Smooth muscle cell (in vitro differentiated cells): Measurements from ENCODE around the gene STXBP6. TPM values are rescaled to one million over a fixed set of nuclear protein-coding genes. Genes with fewer than 3 reads are reported as not detected.

Experiments
- DNase-seq: peaks from one replicate; lab custom pipeline; 2025; ENCODE audit not compliant: unreplicated experiment; lab: John Stamatoyannopoulos, UW
- H2AFZ ChIP-seq: fragments of 200-600 bp; sonication (generic); 2 replicates; pipeline ENCODE4 v1.6.0; 2016; ENCODE audit warnings: antibody characterized with exemption, low read depth, mild to moderate bottlenecking
- H3F3A ChIP-seq: fragments of 200-600 bp; sonication (generic); 2 replicates; pipeline ENCODE4 v1.6.0; 2017; ENCODE audit warnings: antibody characterized with exemption, low read depth
- H3K27ac ChIP-seq: fragments of 200-600 bp; sonication (generic); 2 replicates; pipeline ENCODE4 v1.5.1; 2016; ENCODE audit warnings: low read depth, mild to moderate bottlenecking
- H3K27me3 ChIP-seq: fragments of 200-600 bp; sonication (generic); 2 replicates; pipeline ENCODE4 v1.6.1; 2016; ENCODE audit warnings: low read depth, mild to moderate bottlenecking
- H3K36me3 ChIP-seq: fragments of 200-600 bp; sonication (generic); 2 replicates; pipeline ENCODE4 v1.5.1; 2016; ENCODE audit warnings: low read depth
- H3K4me1 ChIP-seq: fragments of 200-600 bp; sonication (generic); 2 replicates; pipeline ENCODE4 v1.5.1; 2016; ENCODE audit warnings: low read depth
- H3K4me2 ChIP-seq: fragments of 200-600 bp; sonication (generic); 2 replicates; pipeline ENCODE4 v1.6.0; 2016; ENCODE audit warnings: mild to moderate bottlenecking
- H3K4me3 ChIP-seq: fragments of 200-600 bp; sonication (generic); 2 replicates; pipeline ENCODE4 v1.5.1; 2016; ENCODE audit warnings: mild to moderate bottlenecking
- H3K79me2 ChIP-seq: fragments of 200-600 bp; sonication (generic); 2 replicates; pipeline ENCODE4 v1.6.0; 2016; ENCODE audit warnings: low read depth, mild to moderate bottlenecking
- H3K9ac ChIP-seq: fragments of 200-600 bp; sonication (generic); 2 replicates; pipeline ENCODE4 v1.6.0; 2016; ENCODE audit warnings: low read depth
- H3K9me3 ChIP-seq: fragments of 200-600 bp; sonication (generic); replicated peaks from 2 replicates; pipeline ENCODE4 v1.5.1; 2016; ENCODE audit warnings: low read depth
- H4K20me1 ChIP-seq: fragments of 200-600 bp; sonication (generic); 2 replicates; pipeline ENCODE4 v1.6.0; 2016; ENCODE audit warnings: low read depth
- WGBS: methylation state at CpG from one replicate; pipeline ENCODE4 v1.1.7; 2016; ENCODE audit warnings: low lambda C conversion rate; 5-methylcytosine and 5-hydroxymethylcytosine counted together
- polyA plus RNA-seq: library from polyadenylated mRNA; unstranded; fragments of >200 nt; fragmentation: Nextera tagmentation; extraction: Ambion mirVana; gene quantifications from 2 replicates; pipeline ENCODE4 v1.2.1, GENCODE V29; 2016
- total RNA-seq: library from RNA; depleted of rRNA; stranded (reverse); fragments of >200 nt; gene quantifications from 2 replicates; pipeline ENCODE4 v1.2.3, GENCODE V29; 2014
- TF ChIP-seq, protein P1 (sequence below): fragments of 200-600 bp; sonication (generic); IDR thresholded peaks from 2 replicates; pipeline ENCODE4 v1.5.1; 2017; ENCODE audit warnings: borderline replicate concordance, mild to moderate bottlenecking, antibody characterized with exemption; ENCODE audit not compliant: insufficient read depth, poor library complexity, severe bottlenecking

The STXBP6 gene
- total and polyA plus RNA-seq, 2 experiments from 2014 or later = 144 to 170 TPM

DNA sequence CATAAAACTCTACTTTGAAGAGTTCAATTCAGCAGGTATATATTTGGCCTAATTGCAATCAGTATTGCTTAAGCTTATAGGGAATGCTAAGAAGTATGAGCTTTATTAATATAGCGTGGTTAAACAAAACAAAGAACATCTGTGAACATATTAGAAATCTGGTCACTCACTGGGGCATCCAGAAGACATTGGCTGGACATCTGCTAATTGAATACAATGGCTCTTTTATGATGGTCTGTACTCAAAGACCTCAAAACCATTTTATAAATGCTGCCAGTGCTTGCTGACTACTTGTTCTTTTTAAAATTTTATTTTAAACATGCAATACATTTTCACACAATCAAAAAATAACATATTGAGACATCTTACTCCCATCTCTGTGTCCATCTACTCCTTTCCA lies 173.0 kb downstream of the STXBP6 start:
- H3K4me2 ChIP-seq = no peak overlapping the region
- H3K27ac ChIP-seq = no peak overlapping the region
- no peaks in the 10 kb centered on the region for H3K36me3 ChIP-seq
- H3K27me3 ChIP-seq = no peaks in the 10 kb centered on the region
- peaks cover 3% of the 10 kb centered on the region for H3F3A ChIP-seq
- 87% methylated on average over 1 of the region's 1 CpG for WGBS
- H3K4me3 ChIP-seq = no peak overlapping the region
- H3K79me2 ChIP-seq = peaks cover 86% of the 10 kb centered on the region
- peaks cover 97% of the 10 kb centered on the region for H4K20me1 ChIP-seq
- H2AFZ ChIP-seq = no peak overlapping the region
- H3K9me3 ChIP-seq = no peaks in the 10 kb centered on the region
- TF ChIP-seq, protein P1, sequence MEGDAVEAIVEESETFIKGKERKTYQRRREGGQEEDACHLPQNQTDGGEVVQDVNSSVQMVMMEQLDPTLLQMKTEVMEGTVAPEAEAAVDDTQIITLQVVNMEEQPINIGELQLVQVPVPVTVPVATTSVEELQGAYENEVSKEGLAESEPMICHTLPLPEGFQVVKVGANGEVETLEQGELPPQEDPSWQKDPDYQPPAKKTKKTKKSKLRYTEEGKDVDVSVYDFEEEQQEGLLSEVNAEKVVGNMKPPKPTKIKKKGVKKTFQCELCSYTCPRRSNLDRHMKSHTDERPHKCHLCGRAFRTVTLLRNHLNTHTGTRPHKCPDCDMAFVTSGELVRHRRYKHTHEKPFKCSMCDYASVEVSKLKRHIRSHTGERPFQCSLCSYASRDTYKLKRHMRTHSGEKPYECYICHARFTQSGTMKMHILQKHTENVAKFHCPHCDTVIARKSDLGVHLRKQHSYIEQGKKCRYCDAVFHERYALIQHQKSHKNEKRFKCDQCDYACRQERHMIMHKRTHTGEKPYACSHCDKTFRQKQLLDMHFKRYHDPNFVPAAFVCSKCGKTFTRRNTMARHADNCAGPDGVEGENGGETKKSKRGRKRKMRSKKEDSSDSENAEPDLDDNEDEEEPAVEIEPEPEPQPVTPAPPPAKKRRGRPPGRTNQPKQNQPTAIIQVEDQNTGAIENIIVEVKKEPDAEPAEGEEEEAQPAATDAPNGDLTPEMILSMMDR = no peak
- peaks cover 10% of the 10 kb centered on the region for H3K4me1 ChIP-seq
- DNase-seq = no peak
- no peak overlapping the region for H3K9ac ChIP-seq

DNA sequence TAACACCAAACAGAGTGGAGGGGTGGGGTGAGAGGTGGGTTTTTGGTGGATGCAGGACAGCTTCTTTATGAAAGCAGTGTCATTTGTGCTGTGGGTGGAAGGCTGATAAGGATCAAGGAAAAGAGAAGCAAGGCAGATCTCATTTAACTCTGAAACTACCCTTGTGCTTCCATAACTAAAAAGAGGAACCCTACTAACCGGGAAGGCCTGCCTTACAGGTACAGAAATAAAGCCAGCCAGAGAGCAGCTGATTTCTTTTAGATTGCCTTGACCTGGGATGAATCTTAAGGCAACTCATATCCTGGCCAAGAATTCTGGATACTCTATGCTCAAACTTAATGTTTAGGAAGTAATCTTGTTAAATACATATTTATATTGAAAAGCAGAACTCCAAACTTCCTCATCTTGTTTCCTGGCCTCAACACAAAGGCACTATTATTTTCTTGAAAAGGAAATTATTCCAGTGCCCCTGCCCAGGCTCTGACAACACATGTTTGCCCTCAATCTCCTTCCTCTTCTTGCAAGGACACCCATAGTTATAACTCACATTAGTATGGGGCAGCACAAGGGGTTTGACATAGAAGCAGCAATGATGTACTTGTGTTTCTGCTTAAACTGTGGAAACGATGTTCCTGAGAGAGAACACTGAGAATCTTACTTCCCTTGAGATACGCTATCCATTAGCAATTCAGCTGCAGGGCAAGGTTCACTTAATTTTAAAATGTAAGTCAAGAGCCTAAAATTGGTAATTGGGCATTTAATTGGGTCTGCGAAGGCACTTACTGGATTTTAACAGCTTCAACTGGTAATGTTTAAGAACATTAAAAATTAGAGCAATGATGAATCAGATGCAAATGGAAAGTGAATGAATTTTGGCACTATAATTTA lies 173.7 kb downstream of the STXBP6 start:
- H2AFZ ChIP-seq = no peak overlapping the region
- no peaks in the 10 kb centered on the region for H3K9me3 ChIP-seq
- 89% methylated on average over 4 of the region's 4 CpGs for WGBS
- no peak overlapping the region for H3K4me2 ChIP-seq
- H3K79me2 ChIP-seq = peaks cover 86% of the 10 kb centered on the region
- TF ChIP-seq, protein P1 = no peak
- H3F3A ChIP-seq = peaks cover 3% of the 10 kb centered on the region
- peaks cover 10% of the 10 kb centered on the region for H3K4me1 ChIP-seq
- no peak overlapping the region for H3K4me3 ChIP-seq
- no peak for DNase-seq
- no peaks in the 10 kb centered on the region for H3K27me3 ChIP-seq
- H4K20me1 ChIP-seq = peaks cover 98% of the 10 kb centered on the region
- H3K36me3 ChIP-seq = no peaks in the 10 kb centered on the region
- H3K9ac ChIP-seq = no peak overlapping the region
- no peak overlapping the region for H3K27ac ChIP-seq

DNA sequence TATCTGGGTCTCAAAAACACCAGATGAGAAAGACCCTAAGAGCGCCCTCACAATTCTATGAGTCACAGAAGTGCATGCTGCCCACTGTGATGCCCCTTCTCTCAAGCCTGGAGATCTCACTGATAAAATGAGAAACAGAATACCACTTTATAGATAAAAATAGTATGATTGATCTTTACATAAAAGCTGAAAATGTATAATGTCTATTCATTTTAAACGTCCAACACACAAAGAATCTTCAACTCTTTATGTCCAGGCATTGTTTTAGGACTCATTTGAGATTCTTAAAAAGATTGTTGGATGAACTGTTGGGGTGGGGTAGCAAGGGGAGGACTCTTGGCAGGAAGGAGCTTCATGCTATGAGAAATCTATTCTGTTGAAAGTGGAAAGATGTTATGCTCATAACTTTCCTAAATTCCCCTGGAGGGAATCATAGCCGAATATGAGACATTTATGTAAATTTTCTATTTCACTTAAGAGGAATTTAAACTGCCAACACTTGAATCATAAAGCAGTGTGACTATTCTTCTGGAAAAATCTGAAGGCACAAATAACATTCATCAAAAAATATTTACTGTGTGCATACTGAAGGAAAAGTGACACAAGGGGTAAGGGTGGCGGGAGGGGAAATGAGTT lies 174.6 kb downstream of the STXBP6 start:
- 91% methylated on average over 4 of the region's 4 CpGs for WGBS
- H3K4me2 ChIP-seq = no peak overlapping the region
- H3K79me2 ChIP-seq = peaks cover 91% of the 10 kb centered on the region
- H3K4me1 ChIP-seq = peaks cover 8% of the 10 kb centered on the region
- no peaks in the 10 kb centered on the region for H3K36me3 ChIP-seq
- no peak overlapping the region for H3K9ac ChIP-seq
- peaks cover 98% of the 10 kb centered on the region for H4K20me1 ChIP-seq
- TF ChIP-seq, protein P1 = no peak
- no peak for DNase-seq
- H3K27me3 ChIP-seq = no peaks in the 10 kb centered on the region
- H3F3A ChIP-seq = peaks cover 3% of the 10 kb centered on the region
- no peaks in the 10 kb centered on the region for H3K9me3 ChIP-seq
- no peak overlapping the region for H3K27ac ChIP-seq
- no peak overlapping the region for H2AFZ ChIP-seq
- H3K4me3 ChIP-seq = no peak overlapping the region
